Ovary (tissue), 9 donors: ENCODE data around the gene RAB27A. TPM values are rescaled to one million over a fixed set of nuclear protein-coding genes. Genes with fewer than 3 reads are reported as not detected.

Experiments
- DNase-seq, 5 donors: peaks; one replicate each; pipeline ENCODE4 v3.0.0-alpha.2; 2019 to 2020
- H3K27ac ChIP-seq, 2 donors: fragments of 200-600 bp; one replicate each; pipeline versions ENCODE4 v1.5.1 to v1.8.0; 2019 to 2022
- H3K27me3 ChIP-seq: fragments of 200-600 bp; one replicate; pipeline ENCODE4 v1.8.0; 2022
- H3K36me3 ChIP-seq: fragments of 200-600 bp; sonication (generic); one replicate; pipeline ENCODE4 v1.5.1; 2019
- H3K4me1 ChIP-seq: one replicate; pipeline ENCODE4 v1.8.1; 2013; ENCODE audit warnings: mild to moderate bottlenecking, moderate library complexity; ENCODE audit not compliant: insufficient read depth
- H3K4me3 ChIP-seq: fragments of 200-600 bp; sonication (generic); one replicate; pipeline ENCODE4 v1.5.1; 2017
- H3K9me3 ChIP-seq, 2 donors: fragments of 200-600 bp in 1 of 2; sonication (generic) in 1 of 2; one replicate each; pipeline versions ENCODE4 v1.5.1 to v1.8.1; 2013 to 2019; ENCODE audit warnings: mild to moderate bottlenecking in 1 of 2, moderate library complexity in 1 of 2
- CTCF ChIP-seq, 3 donors: fragments of 450-650 bp in 2 of 3; fragments of 200-600 bp in 1 of 3; IDR thresholded peaks; one replicate each; pipeline versions ENCODE4 v1.5.1 to v1.8.0; 2016 to 2022; ENCODE audit warnings: antibody characterized with exemption in 3 of 3, mild to moderate bottlenecking in 1 of 3
- EP300 ChIP-seq: sonication (generic); formaldehyde crosslinking; IDR thresholded peaks from one replicate; pipeline ENCODE4 v1.6.1; 2017; ENCODE audit warnings: antibody characterized with exemption
- POLR2A ChIP-seq: fragments of 450-650 bp; IDR thresholded peaks from one replicate; pipeline ENCODE4 v1.6.1; 2017; ENCODE audit warnings: antibody characterized with exemption, mild to moderate bottlenecking, moderate library complexity
- WGBS, 3 donors: extraction: QIAGEN DNeasy Blood & Tissue Kit in 1 of 3; methylation state at CpG; one replicate each; pipeline versions ENCODE4 v1.1.5 to v1.1.7; 2013 to 2017; 5-methylcytosine and 5-hydroxymethylcytosine counted together
- intact Hi-C, 4 donors: fragments of 100-400 bp; cut with DNase I; formaldehyde crosslinking; loops; one replicate each; pipeline versions ENCODE4 v1.11.0 to v1.15.1; 2022 to 2023
- polyA plus RNA-seq, 2 donors: library from polyadenylated mRNA; stranded (reverse); fragments of 200-250 nt in 1 of 2; fragments of 350-450 nt in 1 of 2; fragmentation: Illumina TruSeq in 1 of 2; extraction: RNeasy Lipid Tissue Mini Kit (QIAGEN cat#74804) in 1 of 2; gene quantifications; one replicate each; pipeline ENCODE4 v1.2.3, GENCODE V29; 2013 to 2014
- total RNA-seq, 7 donors: library from RNA; depleted of rRNA in 2 of 7; stranded (reverse); fragments of >200 nt in 2 of 7; fragmentation: NEBNext Ultra II Directional in 3 of 7; extraction: Animal tissue kit (Norgen Biotek cat#: 25700) in 3 of 7; gene quantifications; one replicate each; pipeline versions ENCODE4 v1.1.0 to v1.2.4, GENCODE V29; 2016 to 2023
- donor health status: DM: no; HTN: no; CAD: no; lungs with moderate emphysema.
- donor health status: DM: no; HTN: no; CAD: no.
- donor health status: Bipolar disorder and iron deficiency.
- donor health status: DM: yes; HTN: yes; CAD: no.
- donor health status: DM: no; HTN: no; CAD: no.
- donor health status: DM: yes; HTN: yes; CAD: no.

The RAB27A gene
- total and polyA plus RNA-seq, 9 donors, result 5.8 to 38.0 (median 12.1) TPM

DNA sequence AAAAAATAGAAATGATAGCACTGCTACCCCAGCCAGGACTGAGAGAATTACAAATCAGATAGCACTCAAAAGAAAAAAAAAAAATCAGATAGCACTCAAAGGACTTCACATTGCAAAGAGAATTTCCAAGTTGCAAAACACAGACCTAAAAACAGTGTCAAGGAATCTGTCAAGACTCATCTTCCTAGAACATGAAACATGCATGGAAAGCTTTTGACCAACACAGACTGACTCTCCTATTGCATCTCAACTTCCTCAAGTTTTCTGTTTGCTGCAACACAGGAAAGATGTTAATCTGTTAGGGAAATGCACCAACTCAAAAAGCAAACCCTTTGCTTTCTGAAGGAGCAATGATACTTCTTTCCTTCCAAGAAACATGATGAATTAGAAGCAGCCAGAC is 42.3 kb downstream of the RAB27A start:
- intact Hi-C loops, result no loop called here
- Histone ChIP-seq H3K27me3 (no peaks in the 10 kb centered on the region), H3K4me3 (no peak overlapping the region), H3K36me3 (no peaks in the 10 kb centered on the region), H3K4me1 (no peaks in the 10 kb centered on the region), H3K27ac (no peak overlapping the region), H3K9me3 (no peaks in the 10 kb centered on the region)
- TF ChIP-seq EP300 (no peak), CTCF (IDR thresholded peaks at IDR 0.05) (no peak), POLR2A (no peak)
- DNase-seq, result no peak

GRCh38 chr15:55246567-55246966 is 43.0 kb downstream of the RAB27A start:
- Histone ChIP-seq H3K27me3 (no peaks in the 10 kb centered on the region), H3K4me3 (no peak overlapping the region), H3K4me1 (no peaks in the 10 kb centered on the region), H3K27ac (no peak overlapping the region), H3K9me3 (no peaks in the 10 kb centered on the region), H3K36me3 (no peaks in the 10 kb centered on the region)
- intact Hi-C loops, result no loop called here
- TF ChIP-seq POLR2A (no peak), EP300 (no peak), CTCF (IDR thresholded peaks at IDR 0.05) (no peak)
- DNase-seq, result no peak
- 97% methylated on average over 3 of the region's 3 CpGs for WGBS, 3 donors

- Histone ChIP-seq H3K9me3 (no peaks in the 10 kb centered on the region), H3K27me3 (no peaks in the 10 kb centered on the region), H3K27ac (no peak overlapping the region), H3K4me1 (no peaks in the 10 kb centered on the region), H3K4me3 (no peak overlapping the region), H3K36me3 (no peaks in the 10 kb centered on the region)
- whole genome bisulfite sequencing, 3 donors, result 91 to 93% (median 92%) methylated on average over 4 of the region's 4 CpGs
- no peak for DNase-seq
- intact Hi-C loops, result no loop called here
- no peak for TF ChIP-seq POLR2A
- no peak for TF ChIP-seq EP300
- TF ChIP-seq CTCF (IDR thresholded peaks at IDR 0.05), result no peak
These were observed 44.6 kb downstream of the RAB27A start for GRCh38 chr15:55245059-55245458.

GRCh38 chr15:55241891-55242290 is 47.7 kb downstream of the RAB27A start:
- no peak overlapping the region for H3K4me3 ChIP-seq
- TF ChIP-seq EP300 (no peak), CTCF (IDR thresholded peaks at IDR 0.05) (no peak), POLR2A (no peak)
- no peaks in the 10 kb centered on the region for H3K4me1 ChIP-seq
- no peaks in the 10 kb centered on the region for H3K9me3 ChIP-seq
- no peak overlapping the region for H3K27ac ChIP-seq
- WGBS, 3 donors, result 0 to 35% (median 0%) methylated on average over 1 of the region's 1 CpG
- no peak for DNase-seq
- intact Hi-C loops, result no loop called here
- no peaks in the 10 kb centered on the region for H3K36me3 ChIP-seq
- H3K27me3 ChIP-seq, result no peaks in the 10 kb centered on the region

DNA sequence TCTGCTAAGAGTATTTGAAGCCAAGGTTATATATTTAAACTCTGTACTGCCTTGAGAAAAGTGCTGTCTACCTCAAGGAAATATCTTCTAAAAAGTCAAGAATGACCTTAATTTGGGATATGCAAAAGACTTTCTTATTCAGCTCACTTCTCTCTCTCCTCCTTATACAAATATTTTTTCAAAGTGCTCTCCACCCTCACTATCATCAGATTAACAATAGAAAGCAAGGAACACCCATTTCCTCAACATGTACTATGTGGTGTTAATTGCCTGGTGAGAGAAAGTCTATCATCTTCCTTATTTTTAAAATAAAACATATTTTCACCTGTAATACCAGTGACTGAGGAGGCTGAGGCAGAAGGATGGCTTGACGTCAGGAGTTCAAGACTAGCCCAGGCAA is 48.4 kb downstream of the RAB27A start:
- Histone ChIP-seq H3K4me1 (no peaks in the 10 kb centered on the region), H3K36me3 (no peaks in the 10 kb centered on the region), H3K27ac (no peak overlapping the region), H3K9me3 (no peaks in the 10 kb centered on the region), H3K27me3 (no peaks in the 10 kb centered on the region), H3K4me3 (no peak overlapping the region)
- DNase-seq, result no peak
- TF ChIP-seq EP300, result no peak
- no peak for TF ChIP-seq CTCF (IDR thresholded peaks at IDR 0.05)
- TF ChIP-seq POLR2A, result no peak
- WGBS, 3 donors, result 89 to 100% (median 95%) methylated on average over 1 of the region's 1 CpG
- intact Hi-C loops, result no loop called here
